HCT116 (cell line): Measurements from ENCODE around the gene SEMA6A. TPM values are rescaled to one million over a fixed set of nuclear protein-coding genes. Genes with fewer than 3 reads are reported as not detected.

ENCODE experiments used
- ATAC-seq: fragments of 200-7000 bp; cut with Tn5 transposase; 2 replicates; pipeline ENCODE4 v1.9.1; 2020; ENCODE audit warnings: mild to moderate bottlenecking, moderate library complexity
- BruUV-seq: library from RNA; stranded (reverse); fragments of 400-500 nt; replicated peaks from 2 replicates; lab custom pipeline; 2021; lab: Mats Ljungman, UMichigan
- CTCF ChIA-PET: fragments of 300-600 bp; sonication (Branson Sonifier 250); formaldehyde crosslinking; loops from one replicate; lab custom pipeline; 2021; ENCODE audit warnings: antibody characterized with exemption; lab: Charles Lee
- POLR2A ChIA-PET: fragments of 300-600, 350-600 bp; sonication (Branson Sonifier 250); formaldehyde crosslinking; loops from one replicate; lab custom pipeline; 2021; ENCODE audit warnings: antibody characterized with exemption; lab: Charles Lee
- RAD21 ChIA-PET, 2 experiments: fragments of 300-600 bp; sonication (Branson Sonifier 250); formaldehyde crosslinking; loops; one replicate each; lab custom pipeline; 2023; ENCODE audit warnings: low total read pairs in 2 of 2; ENCODE audit not compliant: uncharacterized antibody in 2 of 2, unreplicated experiment in 2 of 2, low non-redundant PET in 1 of 2; lab: Charles Lee
- DNase-seq: peaks from one replicate; pipeline ENCODE4 v3.0.0-alpha.2; 2010; ENCODE audit warnings: low read depth, low spot score
- H2AFZ ChIP-seq: fragments of 200-600 bp; shearing (Covaris generic), sonication (generic); 2 replicates; pipeline ENCODE4 v1.6.1; 2017; ENCODE audit warnings: low read depth, mixed run types, mixed read lengths, antibody characterized with exemption, low read length; ENCODE audit not compliant: poor library complexity, severe bottlenecking
- H3K27ac ChIP-seq: 2 replicates; pipeline ENCODE4 v1.5.1; 2012; ENCODE audit warnings: low read depth, low read length
- H3K27me3 ChIP-seq: fragments of 200-600 bp; sonication (generic); 2 replicates; pipeline ENCODE4 v1.6.1; 2016; ENCODE audit warnings: mixed run types, low read length, mixed read lengths; ENCODE audit not compliant: insufficient read depth
- H3K36me3 ChIP-seq, 2 experiments: fragments of 200-500 bp in 1 of 2; fragments of 200-600 bp in 1 of 2; sonication (Bioruptor generic) in 1 of 2; sonication (generic) in 1 of 2; 2 replicates each; pipeline versions ENCODE4 v1.5.1 to v1.6.1; 2014 to 2016; ENCODE audit warnings: low read length in 2 of 2, inconsistent platforms in 1 of 2, mixed read lengths in 1 of 2, mixed run types in 1 of 2; ENCODE audit not compliant: insufficient read depth in 2 of 2, control insufficient read depth in 1 of 2
- H3K4me1 ChIP-seq, 2 experiments: fragments of 200-600 bp in 1 of 2; sonication (generic) in 1 of 2; 2 replicates each; pipeline versions ENCODE4 v1.5.1 to v1.6.1; 2012 to 2017; ENCODE audit warnings: low read length in 2 of 2, inconsistent platforms in 1 of 2, mild to moderate bottlenecking in 1 of 2, mixed read lengths in 1 of 2, mixed run types in 1 of 2, moderate library complexity in 1 of 2; ENCODE audit not compliant: insufficient read depth in 2 of 2, control insufficient read depth in 1 of 2
- H3K4me2 ChIP-seq: fragments of 200-600 bp; sonication (generic); 2 replicates; pipeline ENCODE4 v1.6.1; 2017; ENCODE audit warnings: mixed run types, low read length, mixed read lengths
- H3K4me3 ChIP-seq, 2 experiments: fragments of 200-600 bp in 1 of 2; sonication (generic) in 1 of 2; replicated peaks in 1 of 2; 2 replicates each; pipeline ENCODE4 v1.5.1; 2011 to 2016; ENCODE audit warnings: low read length in 2 of 2, control low read depth in 1 of 2, low read depth in 1 of 2, mild to moderate bottlenecking in 1 of 2, mixed read lengths in 1 of 2, mixed run types in 1 of 2
- H3K79me2 ChIP-seq: fragments of 200-600 bp; sonication (generic); 2 replicates; pipeline ENCODE4 v1.6.1; 2017; ENCODE audit warnings: mild to moderate bottlenecking, mixed run types, low read length, moderate library complexity, mixed read lengths; ENCODE audit not compliant: insufficient read depth
- H3K9ac ChIP-seq: fragments of 200-600 bp; sonication (generic); 2 replicates; pipeline ENCODE4 v1.6.1; 2016; ENCODE audit warnings: low read length, mixed read lengths
- H3K9me2 ChIP-seq: fragments of 200-600 bp; sonication (generic), shearing (Covaris generic); 2 replicates; pipeline ENCODE4 v1.6.1; 2017; ENCODE audit warnings: mixed run types, mild to moderate bottlenecking, moderate library complexity; ENCODE audit not compliant: insufficient read depth
- H3K9me3 ChIP-seq, 2 experiments: fragments of 200-500 bp in 1 of 2; fragments of 200-600 bp in 1 of 2; sonication (Bioruptor generic) in 1 of 2; sonication (generic) in 1 of 2; 2 replicates each; pipeline ENCODE4 v1.6.1; 2014 to 2017; ENCODE audit warnings: low read length in 2 of 2, mixed read lengths in 2 of 2, inconsistent platforms in 1 of 2, low read depth in 1 of 2, mild to moderate bottlenecking in 1 of 2, mixed run types in 1 of 2, moderate library complexity in 1 of 2; ENCODE audit not compliant: control insufficient read depth in 1 of 2, insufficient read depth in 1 of 2
- H4K20me1 ChIP-seq: fragments of 200-600 bp; sonication (generic), shearing (Covaris generic); 2 replicates; pipeline ENCODE4 v1.6.1; 2017; ENCODE audit warnings: mixed run types, mild to moderate bottlenecking, moderate library complexity; ENCODE audit not compliant: insufficient read depth
- CBX3 ChIP-seq: IDR thresholded peaks from 2 replicates; pipeline ENCODE4 v1.6.1; 2012; ENCODE audit warnings: low read depth
- CEBPB ChIP-seq: IDR thresholded peaks from 2 replicates; pipeline ENCODE4 v1.6.1; 2012; ENCODE audit warnings: low read depth
- EGR1 ChIP-seq: IDR thresholded peaks from 2 replicates; pipeline ENCODE4 v1.6.1; 2012; ENCODE audit warnings: low read depth
- ELF1 ChIP-seq: IDR thresholded peaks from 2 replicates; pipeline ENCODE4 v1.6.1; 2012; ENCODE audit warnings: low read depth, borderline replicate concordance
- JUND ChIP-seq: IDR thresholded peaks from 2 replicates; pipeline ENCODE4 v1.6.1; 2012
- POLR2A ChIP-seq: IDR thresholded peaks from 2 replicates; pipeline ENCODE4 v1.7.0; 2011; ENCODE audit warnings: borderline replicate concordance; ENCODE audit not compliant: insufficient read depth, insufficient read length; ENCODE audit errors: extremely low read depth
- REST ChIP-seq: IDR thresholded peaks from 2 replicates; pipeline ENCODE4 v1.6.1; 2012; ENCODE audit warnings: low read depth
- SIN3A ChIP-seq: IDR thresholded peaks from 2 replicates; pipeline ENCODE4 v1.6.1; 2012; ENCODE audit warnings: low read depth
- TCF7L2 ChIP-seq: IDR thresholded peaks from 2 replicates; pipeline ENCODE4 v1.7.0; 2011; ENCODE audit warnings: borderline replicate concordance, inconsistent platforms; ENCODE audit not compliant: insufficient read depth, insufficient read length; ENCODE audit errors: extremely low read depth
- YY1 ChIP-seq: IDR thresholded peaks from 2 replicates; pipeline ENCODE4 v1.6.1; 2011; ENCODE audit warnings: low read length, low read depth, moderate library complexity, mild to moderate bottlenecking; ENCODE audit not compliant: insufficient replicate concordance; ENCODE audit errors: extremely low read depth
- ZBTB33 ChIP-seq: IDR thresholded peaks from 2 replicates; pipeline ENCODE4 v1.6.1; 2011; ENCODE audit warnings: mild to moderate bottlenecking, low read length, moderate library complexity; ENCODE audit not compliant: insufficient replicate concordance; ENCODE audit errors: extremely low read depth
- ZNF274 ChIP-seq: fragments of 200-500 bp; sonication (Bioruptor generic); IDR thresholded peaks from 2 replicates; pipeline ENCODE4 v1.6.1; 2014; ENCODE audit warnings: mild to moderate bottlenecking, low read depth, low read length, inconsistent platforms
- intact Hi-C: fragments of 100-400 bp; cut with micrococcal nuclease; formaldehyde crosslinking; loops from 2 replicates; pipeline ENCODE4 v1.10.0; 2022
- total RNA-seq: library from RNA; stranded (reverse); gene quantifications from one replicate; pipeline ENCODE4 v1.2.1, GENCODE V29; 2021; ENCODE audit not compliant: unreplicated experiment
- TF ChIP-seq, protein P1 (sequence below): IDR thresholded peaks from 2 replicates; pipeline ENCODE4 v1.6.1; 2012

SEMA6A gene
- total RNA-seq, 1 experiment from 2014 or later, result 6.7 TPM

DNA sequence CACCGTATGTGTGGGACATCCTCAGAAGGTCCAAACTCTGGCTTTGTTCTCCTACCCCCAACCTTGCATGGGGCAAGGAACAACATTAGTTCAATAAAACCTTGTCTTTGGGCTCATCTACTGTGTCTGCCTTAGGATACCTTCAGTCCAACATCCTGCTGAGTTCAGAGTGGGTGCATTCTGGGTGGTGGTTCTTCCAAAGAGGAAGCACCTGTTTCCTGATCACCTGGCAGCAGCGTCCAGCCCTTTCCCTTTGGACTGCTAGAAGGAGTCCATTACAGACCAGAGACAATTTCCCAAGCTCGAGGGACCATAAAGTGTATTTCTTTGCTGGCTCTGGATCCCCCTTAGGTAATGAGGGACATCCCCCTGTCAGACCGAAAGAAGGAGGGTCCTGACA, 154.1 kb downstream of the SEMA6A start:
- no peak overlapping the region for H3K4me2 ChIP-seq
- no peak for TF ChIP-seq POLR2A
- no peak overlapping the region for H3K27ac ChIP-seq
- no peaks in the 10 kb centered on the region for H4K20me1 ChIP-seq
- BruUV-seq, result no TSS peak
- no peaks in the 10 kb centered on the region for H3K9me3 ChIP-seq
- H3K36me3 ChIP-seq, result no peaks in the 10 kb centered on the region
- H3K27me3 ChIP-seq, result no peaks in the 10 kb centered on the region
- no peak for DNase-seq
- ChIA-PET POLR2A (no interaction called here), RAD21 (no interaction called here), CTCF (no interaction called here)
- no peak overlapping the region for H3K4me3 ChIP-seq
- H2AFZ ChIP-seq, result no peak overlapping the region
- no peak overlapping the region for H3K9ac ChIP-seq
- intact Hi-C loops, result no loop called here
- H3K79me2 ChIP-seq, result no peaks in the 10 kb centered on the region
- no peaks in the 10 kb centered on the region for H3K4me1 ChIP-seq
- H3K9me2 ChIP-seq, result no peaks in the 10 kb centered on the region
- ATAC-seq, result no peak

DNA sequence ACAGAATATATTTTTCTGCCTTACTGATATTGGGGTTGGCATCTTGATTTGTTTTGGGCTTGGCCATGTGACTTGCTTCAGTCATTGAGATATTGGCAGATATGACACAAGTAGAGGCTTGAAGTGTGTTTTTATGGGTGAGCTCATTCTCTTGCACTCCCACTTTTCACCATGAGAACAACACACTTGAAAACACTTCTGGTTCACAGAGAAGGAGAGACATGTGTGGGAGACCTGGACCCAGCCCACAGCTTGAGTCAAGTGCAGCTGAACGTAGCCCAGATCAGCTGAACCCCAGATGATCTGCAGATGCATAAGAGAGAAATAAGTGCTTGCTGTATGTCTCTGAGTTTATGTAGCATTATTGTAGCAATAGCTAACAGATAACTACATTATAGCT, 155.4 kb downstream of the SEMA6A start:
- ChIA-PET CTCF (no interaction called here), RAD21 (no interaction called here), POLR2A (no interaction called here)
- Histone ChIP-seq H2AFZ (no peak overlapping the region), H3K9me3 (no peaks in the 10 kb centered on the region), H3K9ac (no peak overlapping the region), H3K9me2 (no peaks in the 10 kb centered on the region), H3K4me3 (no peak overlapping the region), H3K36me3 (no peaks in the 10 kb centered on the region; a peak in 1 of 4 replicates), H3K27ac (no peak overlapping the region), H3K79me2 (no peaks in the 10 kb centered on the region), H3K4me2 (no peak overlapping the region), H4K20me1 (no peaks in the 10 kb centered on the region), H3K4me1 (no peaks in the 10 kb centered on the region), H3K27me3 (no peaks in the 10 kb centered on the region)
- ATAC-seq, result no peak
- BruUV-seq, result no TSS peak
- intact Hi-C loops, result no loop called here
- DNase-seq, result no peak
- TF ChIP-seq ELF1 (no peak), POLR2A (no peak), TCF7L2 (no peak), CEBPB (no peak), ZNF274 (no peak), REST (no peak), ZBTB33 (no peak), CBX3 (no peak), YY1 (no peak), EGR1 (no peak), SIN3A (no peak), JUND (no peak)
- TF ChIP-seq, protein P1, sequence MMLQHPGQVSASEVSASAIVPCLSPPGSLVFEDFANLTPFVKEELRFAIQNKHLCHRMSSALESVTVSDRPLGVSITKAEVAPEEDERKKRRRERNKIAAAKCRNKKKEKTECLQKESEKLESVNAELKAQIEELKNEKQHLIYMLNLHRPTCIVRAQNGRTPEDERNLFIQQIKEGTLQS, result no peak
